SK-N-SH treated with all-trans-retinoic acid at 6 μM for 48 hours (cell line): ENCODE measurements around the gene C22orf39.

Experiments
- ATAC-seq: fragments of 200-7000 bp; cut with Tn5 transposase; 3 replicates; pipeline ENCODE4 v1.9.1; 2020; ENCODE audit warnings: mild to moderate bottlenecking, moderate library complexity
- ARNTL ChIP-seq: fragments of 450-650 bp; formaldehyde crosslinking; IDR thresholded peaks from 2 replicates; pipeline ENCODE4 v1.5.0; 2020; ENCODE audit warnings: low read depth, mild to moderate bottlenecking, moderate library complexity, borderline replicate concordance
- BACH2 ChIP-seq: fragments of 250-450 bp; sonication (Bioruptor Pico); IDR thresholded peaks from 2 replicates; pipeline ENCODE4 v1.9.0; 2021; ENCODE audit warnings: mild to moderate bottlenecking, borderline replicate concordance
- CREB5 ChIP-seq: fragments of 250-450 bp; sonication (Bioruptor Pico); IDR thresholded peaks from 2 replicates; pipeline ENCODE4 v1.5.1; 2020; ENCODE audit warnings: low read depth, mild to moderate bottlenecking, moderate library complexity
- CSDC2 ChIP-seq: fragments of 250-450 bp; sonication (Bioruptor Pico); IDR thresholded peaks from 2 replicates; pipeline ENCODE4 v1.5.0; 2020; ENCODE audit warnings: mild to moderate bottlenecking, moderate library complexity
- ESRRG ChIP-seq: fragments of 250-450 bp; sonication (Bioruptor Pico); IDR thresholded peaks from 2 replicates; pipeline ENCODE4 v1.6.1; 2021; ENCODE audit warnings: mild to moderate bottlenecking
- GLIS3 ChIP-seq: fragments of 250-450 bp; sonication (Bioruptor Pico); IDR thresholded peaks from 2 replicates; pipeline ENCODE4 v1.5.0; 2020; ENCODE audit warnings: mild to moderate bottlenecking, moderate library complexity
- ISL1 ChIP-seq: fragments of 250-450 bp; sonication (Bioruptor Pico); IDR thresholded peaks from 2 replicates; pipeline ENCODE4 v2.1.2; 2022; ENCODE audit warnings: mild to moderate bottlenecking, moderate library complexity
- OSR1 ChIP-seq: fragments of 250-450 bp; sonication (Bioruptor Pico); IDR thresholded peaks from 2 replicates; pipeline ENCODE4 v1.8.0; 2022; ENCODE audit warnings: moderate library complexity, mild to moderate bottlenecking, inconsistent platforms
- PATZ1 ChIP-seq: fragments of 250-450 bp; sonication (Bioruptor Pico); IDR thresholded peaks from 2 replicates; pipeline ENCODE4 v1.8.0; 2020; ENCODE audit warnings: mild to moderate bottlenecking, moderate library complexity, borderline replicate concordance
- POU6F1 ChIP-seq: fragments of 250-450 bp; sonication (Bioruptor Pico); IDR thresholded peaks from 2 replicates; pipeline ENCODE4 v1.8.0; 2021; ENCODE audit warnings: low read depth, mild to moderate bottlenecking, moderate library complexity, borderline replicate concordance
- RARB ChIP-seq: fragments of 250-450 bp; sonication (Bioruptor Pico); IDR thresholded peaks from 2 replicates; pipeline ENCODE4 v1.8.0; 2021; ENCODE audit warnings: mild to moderate bottlenecking, moderate library complexity
- SNAI2 ChIP-seq: fragments of 250-450 bp; sonication (Bioruptor Pico); IDR thresholded peaks from 2 replicates; pipeline ENCODE4 v1.5.0; 2020; ENCODE audit warnings: mild to moderate bottlenecking, moderate library complexity
- TCF4 ChIP-seq: fragments of 250-450 bp; sonication (Bioruptor Pico); IDR thresholded peaks from 2 replicates; pipeline ENCODE4 v1.8.0; 2021; ENCODE audit warnings: mild to moderate bottlenecking, moderate library complexity, borderline replicate concordance
- TOX ChIP-seq: fragments of 250-450 bp; sonication (Bioruptor Pico); IDR thresholded peaks from 2 replicates; pipeline ENCODE4 v1.8.0; 2021; ENCODE audit warnings: mild to moderate bottlenecking, moderate library complexity, borderline replicate concordance
- TSHZ2 ChIP-seq: fragments of 250-450 bp; sonication (Bioruptor Pico); IDR thresholded peaks from 2 replicates; pipeline ENCODE4 v1.5.0; 2020; ENCODE audit warnings: mild to moderate bottlenecking, moderate library complexity
- ZC3H10 ChIP-seq: fragments of 250-450 bp; sonication (Bioruptor Pico); IDR thresholded peaks from 2 replicates; pipeline ENCODE4 v1.5.1; 2021; ENCODE audit warnings: mild to moderate bottlenecking, moderate library complexity
- ZFP3 ChIP-seq: fragments of 250-450 bp; sonication (Bioruptor Pico); IDR thresholded peaks from 2 replicates; pipeline ENCODE4 v1.5.0; 2020; ENCODE audit warnings: mild to moderate bottlenecking, moderate library complexity
- ZNF565 ChIP-seq: fragments of 450-650 bp; formaldehyde crosslinking; conservative IDR thresholded peaks from 2 replicates; pipeline ENCODE4 v1.5.0; 2020; ENCODE audit warnings: low read depth, mild to moderate bottlenecking, moderate library complexity
- ZNF70 ChIP-seq: fragments of 450-650 bp; formaldehyde crosslinking; IDR thresholded peaks from 2 replicates; pipeline ENCODE4 v1.5.0; 2020; ENCODE audit warnings: mild to moderate bottlenecking, moderate library complexity
- ZNF8 ChIP-seq: fragments of 450-650 bp; formaldehyde crosslinking; IDR thresholded peaks from 2 replicates; pipeline ENCODE4 v1.5.0; 2020; ENCODE audit warnings: mild to moderate bottlenecking, moderate library complexity

C22orf39 gene

GRCh38 chr22:19394274-19395050 lies 53.0 kb downstream of the C22orf39 start:
- ATAC-seq = no peak
- TF ChIP-seq ESRRG (no peak), GLIS3 (CRISPR knock-in tag) (no peak), ZFP3 (no peak), PATZ1 (no peak), CREB5 (CRISPR knock-in tag) (no peak), OSR1 (CRISPR knock-in tag) (no peak), POU6F1 (CRISPR knock-in tag) (no peak)

GRCh38 chr22:19393704-19394103 lies 53.8 kb downstream of the C22orf39 start:
- ATAC-seq = no peak
- no peak for TF ChIP-seq POU6F1 (CRISPR knock-in tag)
- no peak for TF ChIP-seq PATZ1
- TF ChIP-seq ZC3H10 = no peak
- TF ChIP-seq ZNF8 (CRISPR knock-in tag) = no peak
- TF ChIP-seq TOX = no peak
- TF ChIP-seq ZNF565 (CRISPR knock-in tag) = no peak
- no peak for TF ChIP-seq TCF4
- TF ChIP-seq RARB (CRISPR knock-in tag) = no peak
- no peak for TF ChIP-seq CSDC2 (CRISPR knock-in tag)
- TF ChIP-seq CREB5 (CRISPR knock-in tag) = no peak
- TF ChIP-seq BACH2 (CRISPR knock-in tag) = no peak
- TF ChIP-seq ZFP3 = no peak
- no peak for TF ChIP-seq SNAI2
- TF ChIP-seq GLIS3 (CRISPR knock-in tag) = no peak
- no peak for TF ChIP-seq ARNTL (CRISPR knock-in tag)
- TF ChIP-seq OSR1 (CRISPR knock-in tag) = no peak
- TF ChIP-seq ZNF70 (CRISPR knock-in tag) = no peak
- no peak for TF ChIP-seq ISL1
- no peak for TF ChIP-seq TSHZ2
- TF ChIP-seq ESRRG = no peak
- TF ChIP-seq, all 23 proteins: peak for 0
